ENCODE results near the gene POLR1G.

The POLR1G gene, protein sequence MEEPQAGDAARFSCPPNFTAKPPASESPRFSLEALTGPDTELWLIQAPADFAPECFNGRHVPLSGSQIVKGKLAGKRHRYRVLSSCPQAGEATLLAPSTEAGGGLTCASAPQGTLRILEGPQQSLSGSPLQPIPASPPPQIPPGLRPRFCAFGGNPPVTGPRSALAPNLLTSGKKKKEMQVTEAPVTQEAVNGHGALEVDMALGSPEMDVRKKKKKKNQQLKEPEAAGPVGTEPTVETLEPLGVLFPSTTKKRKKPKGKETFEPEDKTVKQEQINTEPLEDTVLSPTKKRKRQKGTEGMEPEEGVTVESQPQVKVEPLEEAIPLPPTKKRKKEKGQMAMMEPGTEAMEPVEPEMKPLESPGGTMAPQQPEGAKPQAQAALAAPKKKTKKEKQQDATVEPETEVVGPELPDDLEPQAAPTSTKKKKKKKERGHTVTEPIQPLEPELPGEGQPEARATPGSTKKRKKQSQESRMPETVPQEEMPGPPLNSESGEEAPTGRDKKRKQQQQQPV

GRCh38 chr19:45406226-45407090 lies at the start of gene POLR1G:
Gene POLR1G, plus strand, starts transcription at chr19:45406644. Its CDS starts 53 bp downstream, at chr19:45406697.
- peak; percentile 54 to 96 (median 80) for DNase-seq

DNA sequence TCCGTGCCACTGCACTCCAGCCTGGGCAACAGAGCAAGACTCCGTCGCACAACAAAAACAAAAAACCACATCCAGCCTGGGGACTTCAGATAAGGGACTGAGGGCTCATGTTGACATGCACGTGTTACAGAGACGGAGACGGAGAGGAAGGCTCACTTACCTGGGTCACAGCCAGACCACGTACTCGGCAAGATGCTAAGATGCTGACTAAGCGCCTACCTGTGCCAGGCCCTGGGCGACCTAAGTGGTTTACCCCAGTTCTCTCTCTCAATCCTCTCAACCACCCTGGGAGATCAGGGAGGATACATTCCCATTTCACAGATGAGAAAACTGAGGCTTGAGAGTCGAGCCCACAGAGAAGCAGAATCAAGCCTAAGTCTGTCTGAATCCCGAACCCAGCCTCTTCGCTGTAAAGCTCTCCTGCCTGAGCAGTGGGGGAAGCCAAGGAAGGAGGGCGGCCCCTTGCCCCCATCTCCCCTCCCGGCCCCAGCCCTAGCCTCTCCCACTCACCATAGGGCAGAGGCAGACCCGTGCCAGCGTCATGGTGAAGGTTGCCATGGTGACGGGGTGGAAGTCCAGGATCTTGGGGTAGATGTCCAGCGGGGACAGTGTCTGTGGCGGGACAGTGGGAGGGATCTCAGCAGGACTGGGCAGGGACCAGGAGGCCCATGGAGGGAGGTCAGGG lies 49.5 kb upstream of the POLR1G start:
- DNase-seq, result no peak

DNA sequence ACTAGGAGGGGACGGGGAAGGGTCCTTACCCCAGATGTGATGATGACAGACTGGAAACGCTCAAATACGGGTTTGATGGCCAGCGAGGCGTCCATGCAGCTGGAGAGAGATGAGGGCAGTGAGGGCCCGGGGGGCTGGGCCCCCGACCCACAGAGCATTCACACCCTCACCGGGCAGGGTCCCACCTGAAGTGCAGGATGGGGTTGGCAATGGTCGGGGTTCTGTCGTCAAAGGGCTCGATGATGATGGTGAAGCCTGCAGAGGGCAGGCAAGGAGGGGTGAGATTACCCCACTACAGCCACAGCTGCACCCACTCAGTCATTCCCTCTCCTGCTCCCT lies 49.0 kb upstream of the POLR1G start:
- no peak for DNase-seq

GRCh38 chr19:45358213-45358792 lies 48.1 kb upstream of the POLR1G start:
- DNase-seq, result no peak

DNA sequence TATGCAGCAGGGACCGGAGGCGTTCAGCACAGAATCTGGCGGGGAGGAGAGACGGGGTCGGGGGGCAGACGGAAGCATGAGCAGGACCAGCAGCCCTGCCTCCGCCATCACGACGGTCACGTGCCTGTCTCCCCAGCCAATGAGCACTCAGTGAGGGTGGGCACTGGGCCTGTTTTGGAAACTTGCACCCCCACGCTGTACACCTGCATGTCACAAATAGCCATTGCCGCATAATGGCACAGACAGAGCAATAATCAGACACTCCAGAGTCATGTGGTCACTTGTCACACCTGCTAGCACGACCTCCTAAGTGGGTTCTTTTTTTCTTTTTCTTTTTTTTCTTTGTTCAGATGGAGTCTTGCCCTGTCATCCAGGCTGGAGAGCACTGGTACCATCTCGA lies 44.8 kb upstream of the POLR1G start:
- no peak for DNase-seq

DNA sequence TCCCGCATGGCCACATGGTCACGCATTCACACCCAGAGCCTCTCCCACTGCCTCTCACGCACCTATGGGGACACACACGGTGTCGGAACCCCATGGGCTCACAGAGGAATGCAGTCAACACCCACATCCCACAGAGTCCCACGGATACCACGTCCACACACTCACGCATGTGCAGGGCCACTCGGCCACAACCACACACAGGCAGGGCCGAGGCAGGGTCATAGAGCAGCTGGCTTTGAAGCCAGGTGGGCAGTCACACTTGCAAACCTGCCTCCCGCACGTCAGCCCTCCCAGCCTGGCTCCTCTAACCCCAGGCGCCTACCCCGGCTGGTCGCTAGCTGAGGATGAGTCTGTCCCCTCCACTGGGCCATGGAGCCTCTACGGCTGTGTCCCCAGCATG lies 44.2 kb upstream of the POLR1G start:
- no peak for DNase-seq

GRCh38 chr19:45363861-45364459 lies 42.5 kb upstream of the POLR1G start:
- no peak for DNase-seq

GRCh38 chr19:45364696-45365095 lies 41.7 kb upstream of the POLR1G start:
- DNase-seq, result no peak

DNA sequence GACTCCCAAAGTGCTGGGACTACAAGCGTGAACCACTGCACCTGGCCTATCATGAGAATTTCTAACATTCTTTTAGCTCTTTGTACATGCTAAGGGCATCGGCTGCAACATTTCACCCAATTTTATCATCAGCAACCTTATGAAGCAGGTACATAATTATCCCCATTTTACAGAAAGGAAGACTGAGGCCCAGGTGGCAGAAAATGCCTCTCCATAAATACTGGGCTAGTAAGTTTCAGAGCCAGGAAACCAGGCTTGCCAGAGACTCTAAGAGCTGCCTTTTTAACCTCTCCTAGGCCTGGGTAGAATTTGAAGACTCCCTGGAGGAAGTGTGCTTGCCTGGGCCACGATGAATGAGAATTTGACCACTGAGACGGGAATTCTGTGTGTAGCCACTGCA lies 38.3 kb upstream of the POLR1G start:
- DNase-seq, result no peak

- no peak for DNase-seq
These were observed 37.6 kb upstream of the POLR1G start for GRCh38 chr19:45368737-45369340.

- DNase-seq, result peak; percentile 98 to 99 (median 98)
These were observed 35.8 kb upstream of the POLR1G start, which contains the start of gene ERCC2 for GRCh38 chr19:45370410-45371204. Gene ERCC2, minus strand, starts transcription at chr19:45370573. Its CDS starts 33 bp downstream, at chr19:45370540.

DNA sequence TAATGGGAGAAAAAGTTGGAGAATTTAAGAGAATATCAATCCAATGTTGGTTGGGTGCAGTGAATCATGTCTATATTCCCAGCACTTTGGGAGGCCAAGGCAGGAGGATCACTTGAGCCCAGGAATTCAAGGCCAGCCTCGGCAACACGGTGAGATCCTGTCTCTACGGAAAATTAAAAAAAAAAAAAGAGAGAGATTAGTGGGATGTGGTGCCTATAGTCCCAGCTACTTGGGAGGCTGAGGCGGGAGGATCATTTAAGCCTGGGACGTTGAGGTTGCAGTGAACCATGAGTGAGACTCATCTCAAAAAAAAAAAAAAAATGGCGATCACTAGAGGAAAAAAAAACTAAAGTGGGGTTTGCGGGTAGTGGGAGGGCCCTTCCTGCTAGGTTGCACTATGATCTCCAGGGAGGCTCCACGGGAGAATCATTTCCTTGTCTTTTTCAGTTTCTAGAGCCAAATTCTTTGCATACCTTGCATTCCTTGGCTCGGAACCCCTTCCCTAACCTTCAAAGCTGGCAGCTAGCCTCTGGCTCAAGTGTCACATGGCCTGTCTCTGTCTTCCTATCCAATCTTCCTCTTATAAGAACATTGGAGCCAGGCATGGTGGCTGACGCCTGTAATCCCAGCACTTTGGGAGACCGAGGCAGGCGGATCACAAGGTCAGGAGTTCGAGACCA lies 30.3 kb upstream of the POLR1G start:
- no peak for DNase-seq

- DNase-seq, result no peak
These were observed 26.3 kb upstream of the POLR1G start for GRCh38 chr19:45380107-45380506.

GRCh38 chr19:45382426-45382825 lies 24.0 kb upstream of the POLR1G start:
- DNase-seq, result no peak

DNA sequence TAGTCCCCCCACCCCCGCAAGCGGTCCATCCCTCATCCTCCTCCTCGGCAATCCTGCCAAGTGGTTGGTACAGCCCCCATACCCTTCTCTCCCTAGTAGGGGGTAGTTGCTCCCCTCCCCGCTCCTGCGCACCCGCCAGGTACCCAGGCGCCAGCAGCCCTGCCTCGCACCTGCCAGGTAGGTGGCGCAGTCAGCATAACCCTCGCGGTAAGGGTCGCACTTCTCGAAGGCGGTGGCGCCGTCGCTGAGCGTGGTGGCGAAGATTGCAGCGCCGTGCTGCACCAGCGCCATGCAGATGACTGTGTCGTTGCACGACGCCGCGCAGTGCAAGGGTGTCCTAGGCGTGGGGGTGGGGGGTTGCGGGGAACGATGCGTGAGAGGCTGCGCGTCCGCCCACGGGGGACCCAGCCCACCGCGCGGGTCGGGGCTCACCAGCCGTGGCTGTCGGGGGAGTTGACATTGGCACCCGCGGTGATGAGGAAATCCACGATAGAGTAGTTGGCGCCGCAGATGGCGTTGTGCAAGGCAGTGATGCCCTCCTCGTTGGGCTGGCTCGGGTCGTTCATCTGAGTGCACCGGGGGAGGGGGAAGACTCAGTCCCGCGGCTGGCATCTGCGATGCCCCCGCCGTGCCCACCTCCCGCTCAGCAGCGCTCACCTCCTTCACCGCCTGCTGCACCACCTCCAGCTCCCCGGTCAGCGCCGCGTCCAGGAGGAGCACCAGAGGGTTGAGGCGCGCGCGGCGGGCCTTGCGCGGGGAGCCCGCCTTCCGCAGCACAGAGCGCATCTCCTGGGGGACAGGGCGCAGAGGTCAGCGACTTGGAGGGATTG lies 20.8 kb upstream of the POLR1G start:
- no peak for DNase-seq

DNA sequence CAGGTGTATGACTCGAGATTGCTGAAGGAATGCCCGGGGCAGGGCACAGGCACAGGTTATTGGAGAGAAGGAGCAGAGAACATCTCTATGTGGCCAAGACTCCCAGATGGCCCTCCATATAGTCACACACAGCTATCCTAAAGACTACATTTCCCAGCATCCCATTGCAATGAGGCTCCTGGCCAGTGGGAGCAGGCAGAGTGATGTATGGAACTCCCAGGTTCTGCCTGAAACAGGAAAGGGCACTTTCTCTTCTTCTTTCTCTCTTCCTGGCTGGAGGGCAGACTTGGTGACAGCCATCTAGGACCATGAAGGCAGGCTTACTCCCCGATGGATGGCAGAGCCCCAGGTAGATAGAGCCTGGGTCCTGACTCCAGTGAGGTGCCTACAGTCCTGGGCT lies 15.1 kb upstream of the POLR1G start:
- no peak for DNase-seq

DNA sequence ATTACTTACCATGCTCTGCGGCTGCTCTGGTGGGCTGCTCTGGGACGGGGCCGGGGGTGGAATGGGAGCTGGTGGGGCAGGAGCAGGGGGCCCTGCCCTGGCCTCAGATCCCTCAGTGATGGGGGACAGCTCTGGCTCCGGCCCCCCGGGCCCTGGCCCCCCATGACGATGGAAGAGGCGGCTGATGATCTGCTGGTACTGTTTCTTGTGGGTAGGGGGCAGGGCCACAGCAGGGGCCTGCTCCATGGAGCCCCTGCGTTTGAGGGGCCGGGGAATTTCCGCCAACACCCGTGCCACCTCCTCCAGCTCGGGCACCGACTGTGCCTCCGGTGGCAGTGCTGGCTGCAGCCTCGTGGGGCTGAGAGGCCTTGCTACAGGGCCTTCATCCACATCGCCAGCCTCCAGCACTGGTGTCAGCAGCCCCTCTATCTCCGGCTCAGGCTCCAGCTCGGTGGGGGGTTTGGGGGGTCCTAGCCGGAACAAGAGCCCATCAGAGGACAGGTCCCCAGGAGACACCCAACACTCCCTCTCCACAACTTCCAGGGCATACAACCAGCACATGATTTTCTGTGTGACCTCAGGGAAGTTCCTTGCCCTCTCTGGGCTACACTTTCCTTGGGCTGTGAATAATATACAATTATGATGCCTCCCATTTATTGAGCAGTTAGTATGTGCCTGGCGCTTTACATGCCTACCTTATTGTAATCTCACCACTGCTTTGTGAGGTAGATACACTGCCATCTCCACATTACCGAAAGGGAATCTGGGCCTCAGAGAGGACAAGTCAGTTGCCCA lies 14.4 kb upstream of the POLR1G start:
- DNase-seq, result no peak

GRCh38 chr19:45395821-45396617 lies 10.4 kb upstream of the POLR1G start:
- no peak for DNase-seq

All from stimulated activated naive CD4-positive, alpha-beta T cell (primary cell).